Activated T-helper 1 cell treated with anti-CD3 and anti-CD28 coated beads, Interleukin-12 subunit alpha, Interleukin-12 subunit beta, Interleukin-2, Interleukin-4 antibody, amounts not matched to agents 30 ng/mL and 10 ng/mL and 1 ng/mL, durations not matched to agents 14 hours and 24 hours and 36 hours (primary cell): ENCODE measurements around the gene ANKS1A. TPM values are rescaled to one million over a fixed set of nuclear protein-coding genes. Genes with fewer than 3 reads are reported as not detected.
A peak's percentile ranks its signal among the peaks of the same experiment; 100 is the strongest.

ENCODE experiments used
- DNase-seq: peaks from one replicate; pipeline ENCODE4 v3.0.0; 2021; ENCODE audit warnings: low spot score
- H3K27ac Mint-ChIP-seq: one replicate; pipeline ENCODE4 v1.8.0; 2021; ENCODE audit warnings: mild to moderate bottlenecking, mixed read lengths
- H3K27me3 Mint-ChIP-seq: one replicate; pipeline ENCODE4 v1.8.0; 2022; ENCODE audit warnings: mild to moderate bottlenecking, moderate library complexity, mixed read lengths; ENCODE audit not compliant: insufficient read depth
- H3K36me3 Mint-ChIP-seq: one replicate; pipeline ENCODE4 v1.8.0; 2021; ENCODE audit warnings: low read depth, mixed read lengths
- H3K4me1 Mint-ChIP-seq: one replicate; pipeline ENCODE4 v1.8.0; 2021; ENCODE audit warnings: low read depth, mixed read lengths
- H3K4me3 Mint-ChIP-seq: one replicate; pipeline ENCODE4 v1.8.0; 2021; ENCODE audit warnings: mild to moderate bottlenecking, moderate library complexity, mixed read lengths
- H3K9me3 Mint-ChIP-seq: one replicate; pipeline ENCODE4 v1.8.0; 2021; ENCODE audit warnings: mixed read lengths
- intact Hi-C: fragments of 100-400 bp; cut with micrococcal nuclease; formaldehyde crosslinking; loops from one replicate; pipeline ENCODE4 v1.15.1; 2024
- total RNA-seq: library from RNA; stranded (reverse); gene quantifications from 2 replicates; pipeline ENCODE4 v1.2.3, GENCODE V29; 2022

ANKS1A gene
- total RNA-seq, 1 donor from 2014 or later: 9.5 TPM

GRCh38 chr6:34976239-34976638, 87.2 kb downstream of the ANKS1A start:
- H3K4me1 Mint-ChIP-seq: no peaks in the 10 kb centered on the region
- no peak for DNase-seq
- intact Hi-C loops: no loop called here
- H3K9me3 Mint-ChIP-seq: no peaks in the 10 kb centered on the region
- H3K4me3 Mint-ChIP-seq: no peak overlapping the region
- peaks cover 2% of the 10 kb centered on the region for H3K36me3 Mint-ChIP-seq
- no peaks in the 10 kb centered on the region for H3K27me3 Mint-ChIP-seq
- no peak overlapping the region for H3K27ac Mint-ChIP-seq

GRCh38 chr6:34979218-34979617, 90.2 kb downstream of the ANKS1A start:
- H3K27me3 Mint-ChIP-seq: no peaks in the 10 kb centered on the region
- no peaks in the 10 kb centered on the region for H3K9me3 Mint-ChIP-seq
- H3K4me1 Mint-ChIP-seq: no peaks in the 10 kb centered on the region
- H3K36me3 Mint-ChIP-seq: peaks cover 3% of the 10 kb centered on the region
- no peak overlapping the region for H3K27ac Mint-ChIP-seq
- intact Hi-C loops: no loop called here
- H3K4me3 Mint-ChIP-seq: no peak overlapping the region
- no peak for DNase-seq

DNA sequence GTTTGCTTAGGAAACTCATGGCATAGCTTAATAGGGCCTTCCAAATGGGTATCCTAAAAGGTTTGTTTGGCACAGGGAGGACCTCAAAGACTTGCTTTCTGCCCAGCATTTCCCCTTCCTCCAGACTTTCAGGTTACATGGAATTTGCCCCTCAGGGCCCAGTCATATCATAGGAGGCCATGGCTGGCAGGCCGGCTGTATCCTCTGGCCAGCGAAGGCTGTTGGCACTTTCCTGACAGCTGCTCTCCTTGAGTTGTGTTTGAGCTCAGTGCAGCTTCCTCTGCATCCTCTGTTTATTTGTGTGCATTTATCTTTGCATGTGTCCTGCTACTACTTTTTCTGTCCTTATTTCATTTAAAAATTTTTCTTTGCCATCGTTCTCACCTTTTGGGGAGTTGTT, 90.9 kb downstream of the ANKS1A start:
- Mint-ChIP-seq H3K27ac (no peak overlapping the region), H3K36me3 (peaks cover 3% of the 10 kb centered on the region), H3K4me3 (no peak overlapping the region), H3K4me1 (no peaks in the 10 kb centered on the region), H3K9me3 (no peaks in the 10 kb centered on the region), H3K27me3 (no peaks in the 10 kb centered on the region)
- intact Hi-C loops: no loop called here
- no peak for DNase-seq

- Mint-ChIP-seq H3K27me3 (no peaks in the 10 kb centered on the region), H3K4me1 (no peaks in the 10 kb centered on the region), H3K27ac (no peak overlapping the region), H3K9me3 (no peaks in the 10 kb centered on the region), H3K4me3 (no peak overlapping the region), H3K36me3 (peaks cover 7% of the 10 kb centered on the region)
- DNase-seq: no peak
- intact Hi-C loops: no loop called here
These were observed 92.3 kb downstream of the ANKS1A start for GRCh38 chr6:34981366-34981765.

DNA sequence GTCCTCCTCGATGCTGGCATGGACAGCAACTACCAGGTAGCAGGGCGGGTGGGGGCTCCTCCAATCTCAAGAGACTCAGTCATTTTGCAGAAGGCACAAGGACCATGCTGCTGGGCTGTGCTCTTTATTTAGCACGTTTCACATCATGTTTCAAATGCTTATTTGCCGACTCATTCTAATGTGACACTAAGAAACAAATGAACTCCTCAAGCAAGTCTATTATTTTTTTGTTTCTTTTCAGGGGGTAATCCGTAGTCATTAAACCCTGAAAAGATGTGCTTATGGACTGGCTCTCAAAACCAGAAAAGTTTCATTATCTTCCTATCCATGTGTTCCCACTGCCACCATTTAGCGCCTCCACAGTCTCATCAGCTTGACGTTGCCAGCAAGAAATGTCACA, 92.9 kb downstream of the ANKS1A start:
- Mint-ChIP-seq H3K36me3 (peaks cover 7% of the 10 kb centered on the region), H3K27me3 (no peaks in the 10 kb centered on the region), H3K4me1 (no peaks in the 10 kb centered on the region), H3K9me3 (no peaks in the 10 kb centered on the region), H3K4me3 (no peak overlapping the region), H3K27ac (no peak overlapping the region)
- DNase-seq: no peak
- intact Hi-C loops: no loop called here

GRCh38 chr6:34982424-34982852, 93.4 kb downstream of the ANKS1A start:
- intact Hi-C loops: no loop called here
- DNase-seq: no peak
- no peak overlapping the region for H3K4me3 Mint-ChIP-seq
- no peaks in the 10 kb centered on the region for H3K4me1 Mint-ChIP-seq
- H3K9me3 Mint-ChIP-seq: no peaks in the 10 kb centered on the region
- H3K27me3 Mint-ChIP-seq: no peaks in the 10 kb centered on the region
- no peak overlapping the region for H3K27ac Mint-ChIP-seq
- H3K36me3 Mint-ChIP-seq: peaks cover 7% of the 10 kb centered on the region

DNA sequence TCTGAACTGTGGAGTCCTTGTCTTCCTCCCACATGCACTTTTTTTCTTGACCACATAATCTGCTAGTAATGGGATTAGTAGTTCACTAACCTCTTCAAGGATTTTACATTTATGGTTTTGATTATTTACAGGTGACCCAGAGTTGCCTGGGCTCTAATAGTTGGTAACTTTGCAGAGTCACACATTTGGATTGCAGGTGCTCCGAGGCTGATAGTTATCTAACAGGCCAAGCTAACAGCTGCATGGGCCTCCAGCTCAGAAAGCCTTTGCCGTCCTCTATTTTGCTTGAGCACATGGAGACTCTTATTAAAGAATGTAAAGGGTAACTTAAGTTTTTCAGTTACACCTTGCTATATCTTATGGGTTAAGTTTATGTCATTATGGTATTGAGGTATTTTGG, 95.4 kb downstream of the ANKS1A start:
- H3K4me3 Mint-ChIP-seq: no peak overlapping the region

GRCh38 chr6:34985236-34985635, 96.2 kb downstream of the ANKS1A start:
- Mint-ChIP-seq H3K4me3 (no peak overlapping the region), H3K27ac (no peak overlapping the region), H3K27me3 (no peaks in the 10 kb centered on the region), H3K36me3 (peaks cover 11% of the 10 kb centered on the region), H3K9me3 (no peaks in the 10 kb centered on the region), H3K4me1 (no peaks in the 10 kb centered on the region)
- DNase-seq: no peak
- intact Hi-C loops: no loop called here

More for the DNA sequence above, 95.4 kb downstream of the ANKS1A start:
- intact Hi-C loops: no loop called here
- no peaks in the 10 kb centered on the region for H3K9me3 Mint-ChIP-seq
- no peaks in the 10 kb centered on the region for H3K4me1 Mint-ChIP-seq
- H3K27ac Mint-ChIP-seq: no peak overlapping the region
- peaks cover 9% of the 10 kb centered on the region for H3K36me3 Mint-ChIP-seq
- H3K27me3 Mint-ChIP-seq: no peaks in the 10 kb centered on the region
- no peak for DNase-seq

DNA sequence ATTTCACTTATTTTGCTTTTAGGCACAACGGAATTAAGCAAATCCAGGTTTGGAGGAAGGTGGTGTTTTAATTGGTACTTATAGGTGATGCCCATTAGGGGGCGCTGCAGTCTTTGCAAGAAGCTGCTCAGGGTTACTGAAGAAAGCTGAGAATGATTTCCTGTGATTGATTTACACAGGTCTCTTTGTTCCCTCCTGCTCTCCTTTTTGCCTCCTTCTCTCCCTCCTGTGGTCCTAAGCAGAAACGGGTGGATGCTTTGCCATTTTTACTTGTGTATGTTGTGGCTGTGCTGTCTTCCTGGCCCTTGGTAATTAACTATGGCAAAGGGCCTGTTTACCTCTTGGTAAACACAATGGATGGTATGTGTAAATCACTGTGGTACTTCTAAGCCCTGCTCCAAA, 97.8 kb downstream of the ANKS1A start:
- intact Hi-C loops: loop anchor here (1.0 to 2.0 kb wide), 4 partner anchors 62 to 254 kb away; no protein-coding TSS in a partner anchor
- Mint-ChIP-seq H3K27ac (no peak overlapping the region), H3K4me3 (no peak overlapping the region), H3K27me3 (no peaks in the 10 kb centered on the region), H3K36me3 (peaks cover 11% of the 10 kb centered on the region), H3K9me3 (no peaks in the 10 kb centered on the region), H3K4me1 (no peaks in the 10 kb centered on the region)
- peak; percentile 37 for DNase-seq

GRCh38 chr6:34987506-34987905, 98.5 kb downstream of the ANKS1A start:
- Mint-ChIP-seq H3K4me3 (no peak overlapping the region), H3K36me3 (peaks cover 11% of the 10 kb centered on the region), H3K27ac (no peak overlapping the region), H3K27me3 (no peaks in the 10 kb centered on the region), H3K4me1 (no peaks in the 10 kb centered on the region), H3K9me3 (no peaks in the 10 kb centered on the region)
- no peak for DNase-seq
- intact Hi-C loops: loop anchor here (2.0 kb wide), 1 partner anchor 61 kb away; no protein-coding TSS in a partner anchor

DNA sequence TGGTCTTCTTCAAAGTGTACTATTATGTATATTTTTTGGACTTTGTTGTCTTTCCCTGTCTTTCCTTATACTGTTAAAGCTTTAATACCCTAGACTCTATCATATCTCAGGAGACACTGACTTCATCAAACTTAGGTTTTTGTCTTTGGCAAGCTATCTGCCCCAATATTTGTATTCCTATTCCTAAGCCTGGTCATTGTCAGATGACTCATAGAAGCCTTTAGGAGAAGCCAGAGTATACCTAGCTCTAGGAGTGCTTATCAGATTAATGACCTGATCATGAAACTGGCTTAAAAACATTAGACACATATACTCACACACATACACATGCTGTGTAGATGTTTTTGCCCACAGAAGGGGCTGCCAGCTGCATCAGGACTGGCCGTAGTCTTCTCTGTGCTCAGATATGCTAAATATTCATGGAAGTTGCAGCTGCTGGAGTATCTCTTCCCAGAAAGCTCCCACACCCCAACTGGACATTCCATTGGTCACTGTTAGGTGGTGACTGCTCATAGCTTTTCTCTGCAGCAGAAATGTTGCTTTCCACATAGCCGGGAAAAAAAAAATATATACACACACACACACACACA, 102.0 kb downstream of the ANKS1A start:
- Mint-ChIP-seq H3K27me3 (no peaks in the 10 kb centered on the region), H3K4me1 (no peaks in the 10 kb centered on the region), H3K27ac (no peak overlapping the region), H3K4me3 (no peak overlapping the region), H3K36me3 (peaks cover 12% of the 10 kb centered on the region), H3K9me3 (no peaks in the 10 kb centered on the region)
- intact Hi-C loops: no loop called here
- DNase-seq: no peak

- intact Hi-C loops: no loop called here
- Mint-ChIP-seq H3K4me3 (no peak overlapping the region), H3K9me3 (no peaks in the 10 kb centered on the region), H3K36me3 (peaks cover 12% of the 10 kb centered on the region), H3K4me1 (no peaks in the 10 kb centered on the region), H3K27me3 (no peaks in the 10 kb centered on the region), H3K27ac (no peak overlapping the region)
- no peak for DNase-seq
These were observed 103.3 kb downstream of the ANKS1A start for GRCh38 chr6:34992376-34992775.

DNA sequence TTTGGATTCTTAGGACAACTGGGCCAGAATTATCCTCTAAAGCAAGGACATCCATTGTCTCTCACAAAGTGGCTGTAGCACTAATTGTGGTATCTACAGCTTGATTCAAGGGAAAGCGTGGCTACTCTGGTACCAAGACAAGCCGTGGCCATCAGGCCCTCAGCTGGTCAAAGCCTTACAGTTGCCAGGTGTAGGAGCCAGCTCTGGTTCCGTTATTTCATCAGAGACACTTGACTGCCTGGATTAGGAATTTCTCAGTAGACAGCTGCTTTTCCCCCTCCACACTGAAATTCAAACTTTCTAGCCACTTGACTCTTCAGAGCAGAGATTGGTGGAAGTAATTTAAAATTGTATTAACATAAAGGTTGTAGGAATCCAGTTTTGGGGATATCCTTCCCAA, 104.2 kb downstream of the ANKS1A start:
- H3K27ac Mint-ChIP-seq: no peak overlapping the region
- H3K9me3 Mint-ChIP-seq: no peaks in the 10 kb centered on the region
- H3K36me3 Mint-ChIP-seq: peaks cover 12% of the 10 kb centered on the region
- H3K4me3 Mint-ChIP-seq: no peak overlapping the region
- no peaks in the 10 kb centered on the region for H3K27me3 Mint-ChIP-seq
- DNase-seq: no peak
- intact Hi-C loops: no loop called here
- no peaks in the 10 kb centered on the region for H3K4me1 Mint-ChIP-seq

- no peaks in the 10 kb centered on the region for H3K9me3 Mint-ChIP-seq
- peaks cover 10% of the 10 kb centered on the region for H3K36me3 Mint-ChIP-seq
- no peaks in the 10 kb centered on the region for H3K4me1 Mint-ChIP-seq
These were observed 105.6 kb downstream of the ANKS1A start for GRCh38 chr6:34994693-34995092.

More at GRCh38 chr6:34994693-34995092, 105.6 kb downstream of the ANKS1A start:
- Mint-ChIP-seq H3K27ac (no peak overlapping the region), H3K27me3 (no peaks in the 10 kb centered on the region), H3K4me3 (no peak overlapping the region)
- no peak for DNase-seq
- intact Hi-C loops: no loop called here
